ENCODE measurements around the gene EMC7.

- no peak for TF ChIP-seq CTCF (IDR thresholded peaks at IDR 0.05 in 8 of 11, conservative IDR thresholded peaks at IDR 0.05 in 3 of 11)
- TF ChIP-seq POLR2AphosphoS5 (IDR thresholded peaks at IDR 0.05): peak; percentile 69 to 85 (median 85)
- peak in 1 of 3 donors; percentile 51 for TF ChIP-seq POLR2A (IDR thresholded peaks at IDR 0.05)
These were observed 63.4 kb downstream of the EMC7 start for GRCh38 chr15:34038023-34038870.
